Measurements from ENCODE around the gene TXNDC5.
"Not testable (repeated sequence)": the region's sequence is repeated elsewhere in the genome, so short reads cannot be mapped to it uniquely, and the experiment has no call there.

The TXNDC5 gene

DNA sequence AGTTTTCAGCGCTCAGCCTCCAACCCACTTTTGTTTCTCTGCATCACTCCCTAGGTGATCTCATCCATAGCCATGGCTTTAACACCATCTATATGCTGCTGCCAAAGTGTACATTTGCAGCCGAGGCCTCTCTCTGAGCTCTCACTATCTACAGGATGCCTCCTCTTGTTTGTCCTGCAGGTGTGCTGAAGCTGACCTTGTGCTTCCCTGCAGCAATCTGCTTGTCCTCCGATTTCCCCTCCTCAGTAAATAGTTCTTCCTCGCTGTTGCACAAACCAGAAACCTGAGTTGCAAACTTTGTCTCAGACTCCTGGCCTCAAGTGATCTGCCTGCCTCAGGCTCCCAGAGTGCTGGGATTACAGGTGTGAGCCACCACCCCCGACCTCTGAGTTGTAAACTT lies 3.7 kb upstream of the TXNDC5 start:
- DNase-seq (ENCODE audit: low read depth in 2 of 2) = no peak

DNA sequence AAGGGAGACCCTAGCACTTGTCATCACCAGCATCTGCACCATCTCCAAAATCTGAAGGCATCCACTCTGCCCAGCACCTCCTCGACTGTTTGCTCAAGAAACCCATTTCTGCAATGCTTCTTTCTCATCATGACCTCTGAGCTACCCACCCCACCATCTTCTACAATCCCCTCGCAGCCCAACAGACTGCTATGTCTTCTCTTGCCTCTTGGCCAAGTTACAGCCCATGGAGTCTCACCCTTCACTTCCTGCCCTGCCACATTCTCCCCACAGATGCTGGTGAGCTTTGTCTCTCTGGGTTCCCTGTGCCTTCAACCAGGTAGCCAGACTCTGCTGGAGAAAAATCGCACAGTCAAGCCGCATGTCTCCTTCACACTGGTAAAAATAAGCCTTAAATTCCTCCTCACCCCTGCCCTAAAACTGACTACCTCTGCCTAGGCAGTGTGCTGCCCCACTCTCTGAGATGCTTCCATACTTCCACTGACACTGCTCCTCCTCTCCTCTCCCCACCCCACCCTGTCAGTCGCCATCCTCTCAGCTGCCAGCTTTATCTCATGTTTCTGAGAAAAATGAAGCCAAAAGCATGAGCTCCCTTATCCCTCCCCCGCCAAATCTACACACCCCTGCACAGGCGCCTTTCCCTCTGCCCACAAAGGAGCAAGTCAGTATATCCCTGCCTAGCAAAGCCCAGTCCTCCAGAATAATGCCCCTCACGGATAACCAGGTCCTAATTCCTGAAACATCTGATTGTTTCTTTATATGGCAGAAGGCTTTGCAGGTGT lies 2.3 kb upstream of the TXNDC5 start:
- DNase-seq (ENCODE audit: low read depth in 2 of 2) = no peak

DNA sequence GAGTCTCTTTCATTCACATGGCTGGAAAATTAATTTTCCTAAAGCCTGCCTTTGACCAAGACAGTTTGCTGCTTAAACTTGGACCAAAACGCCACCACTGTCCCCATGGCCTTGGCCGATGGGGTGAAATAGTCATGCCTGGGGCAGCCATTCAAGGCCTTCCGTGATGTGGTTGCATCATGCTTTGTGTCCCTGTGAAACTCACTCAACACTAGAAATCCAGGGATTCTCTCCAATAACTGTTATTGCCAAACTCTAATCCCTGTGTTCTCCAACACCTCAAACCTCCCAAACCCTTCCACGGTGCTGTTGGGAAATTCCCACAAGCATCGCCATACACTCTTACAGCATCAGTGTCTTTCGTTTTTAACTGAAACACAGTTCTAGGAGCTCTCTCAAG lies 1.4 kb upstream of the TXNDC5 start:
- no peak for DNase-seq (ENCODE audit: low read depth in 2 of 2)

DNA sequence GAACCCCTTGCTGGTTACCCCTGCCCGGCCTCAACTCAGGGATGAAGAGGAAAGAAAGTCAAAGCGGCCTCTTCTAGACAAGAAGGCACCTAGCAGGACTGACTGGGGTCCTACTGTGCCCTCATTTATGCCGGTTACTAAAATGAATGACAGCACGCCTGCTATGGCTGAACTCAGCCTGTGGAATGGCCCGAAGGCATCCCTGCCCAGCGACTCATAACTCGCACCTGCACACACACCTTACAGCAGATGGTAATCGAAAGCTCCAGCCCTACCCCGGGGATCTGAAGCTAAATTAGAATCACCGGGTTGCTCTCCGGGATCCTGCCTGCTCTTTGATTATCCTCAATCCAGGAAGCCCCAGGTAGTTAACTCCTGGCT lies 747 bp upstream of the TXNDC5 start:
- no peak for DNase-seq (ENCODE audit: low read depth in 2 of 2)

DNA sequence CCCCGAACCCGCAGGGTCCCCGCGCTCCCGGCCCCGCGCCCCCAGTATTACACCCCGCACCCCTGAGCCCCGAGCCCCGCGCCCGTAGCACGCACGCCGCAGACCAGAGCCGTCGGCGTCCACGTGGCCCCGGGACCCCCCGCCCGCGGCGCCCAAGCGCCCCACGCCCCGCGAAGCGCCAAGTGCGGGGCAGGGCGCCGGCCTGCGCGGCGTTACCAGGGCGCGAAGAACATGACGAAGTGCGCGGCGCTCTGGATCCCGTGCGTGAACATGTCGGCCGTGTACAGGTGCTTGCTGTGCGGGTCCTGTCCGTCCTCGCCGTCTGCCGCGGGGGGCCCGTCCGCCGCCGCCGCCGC lies 312 bp downstream of the TXNDC5 start:
- no peak for DNase-seq (ENCODE audit: low read depth in 2 of 2)

DNA sequence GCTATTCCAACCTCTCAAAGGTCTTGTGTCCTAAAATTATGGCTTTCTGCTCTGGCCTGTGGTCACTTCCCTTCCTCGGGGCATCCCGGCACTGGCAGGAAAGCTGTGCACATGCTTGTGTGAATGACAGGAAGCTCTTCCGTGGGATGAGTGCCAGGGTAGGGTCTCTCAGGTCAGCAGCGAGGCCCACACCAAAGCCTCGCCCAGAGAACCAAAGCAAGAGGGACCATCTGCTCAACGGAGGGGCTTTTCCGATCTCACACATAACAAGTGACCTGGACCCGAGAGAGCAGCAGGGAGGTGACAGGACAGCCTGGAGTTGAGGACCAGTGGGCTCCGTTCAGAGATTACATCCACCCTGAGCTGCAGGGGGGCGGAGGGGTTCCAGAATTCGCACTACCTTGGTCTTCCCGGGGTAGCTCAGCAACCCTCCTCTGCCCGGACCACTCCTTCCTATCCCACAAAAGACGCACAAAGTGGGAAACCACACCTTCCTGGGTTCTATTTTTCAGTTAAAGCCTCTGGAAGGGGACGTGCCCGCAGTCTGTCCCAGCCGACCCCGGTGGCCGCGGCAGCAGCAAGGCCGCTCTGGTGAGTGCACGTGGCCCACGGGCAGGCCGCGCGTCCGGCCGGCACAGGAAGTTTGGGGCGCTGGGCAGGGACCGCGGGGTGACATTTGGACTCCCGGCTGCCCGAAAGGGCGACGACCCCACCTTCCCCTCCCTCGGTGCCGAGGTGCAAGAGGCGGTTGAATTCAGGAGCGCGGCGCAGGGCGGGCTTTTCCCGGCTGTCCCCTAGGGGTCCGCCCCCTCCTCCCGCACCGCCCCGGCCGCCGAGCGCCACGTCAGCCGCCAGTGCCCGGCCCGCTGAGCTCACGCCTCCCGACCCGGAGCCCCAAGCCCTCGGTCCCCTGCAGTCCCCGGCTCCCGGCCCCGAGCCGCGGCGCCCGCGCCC lies 988 bp downstream of the TXNDC5 start:
- peak; percentile 28 to 49 for DNase-seq (ENCODE audit: low read depth in 2 of 2)

DNA sequence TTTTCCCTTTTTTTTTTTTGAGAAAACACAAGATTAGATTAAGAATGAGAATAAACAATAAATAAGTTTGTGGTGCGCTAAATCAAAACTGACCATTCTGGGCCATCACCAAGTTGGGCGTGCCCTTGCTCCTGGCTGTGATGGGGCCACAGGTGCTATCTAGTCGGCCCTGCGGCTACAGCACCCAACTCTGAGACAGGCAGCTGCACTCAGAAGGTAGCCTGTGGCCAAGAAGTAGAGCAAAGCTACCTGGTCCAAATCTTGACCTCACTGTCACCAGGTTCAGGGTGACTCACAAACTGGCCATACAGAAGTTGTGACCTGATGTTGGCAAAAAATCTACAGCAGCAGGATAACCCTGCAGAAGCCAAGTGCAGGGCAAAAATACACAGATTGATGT lies 3.4 kb downstream of the TXNDC5 start:
- DNase-seq (ENCODE audit: low read depth in 2 of 2) = no peak

DNA sequence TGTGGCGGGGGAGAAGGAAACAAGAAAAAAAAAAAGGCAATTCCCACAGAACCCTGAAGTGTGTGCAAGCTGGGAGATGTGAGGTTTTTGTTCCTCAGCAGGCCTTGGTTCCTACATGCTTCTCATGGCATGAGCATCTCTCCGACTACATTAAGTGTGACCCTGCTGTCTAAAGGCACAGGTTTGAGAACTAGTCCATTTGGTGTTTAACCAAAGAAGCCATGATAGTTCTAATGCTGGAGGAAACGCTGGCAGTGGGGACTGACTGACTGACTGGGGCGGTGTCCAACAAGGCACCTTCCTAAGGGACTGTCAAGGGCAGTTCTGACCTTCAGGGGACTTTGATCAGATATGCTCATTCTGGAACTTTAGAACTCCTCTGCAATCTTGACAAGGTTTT lies 3.8 kb downstream of the TXNDC5 start:
- no peak for DNase-seq (ENCODE audit: low read depth in 2 of 2)

DNA sequence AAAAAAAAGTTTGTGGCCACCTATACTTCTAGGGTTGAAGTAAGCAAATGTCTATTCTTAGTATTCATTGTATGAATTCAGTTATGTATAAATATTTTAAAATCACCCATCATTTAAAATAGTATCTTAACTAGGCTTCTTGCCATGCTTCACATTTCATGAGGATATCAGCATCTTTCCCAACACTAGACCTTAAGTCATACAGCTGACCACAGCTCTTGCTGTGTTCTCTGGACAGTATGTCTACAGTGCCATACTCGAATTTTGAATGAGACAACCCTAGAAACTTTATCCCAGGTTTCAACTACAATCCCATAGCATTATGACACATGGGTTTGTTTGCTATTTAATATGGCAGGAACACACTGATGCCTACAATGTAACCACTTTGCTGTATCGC lies 5.2 kb downstream of the TXNDC5 start:
- DNase-seq (ENCODE audit: low read depth in 2 of 2) = no peak

DNA sequence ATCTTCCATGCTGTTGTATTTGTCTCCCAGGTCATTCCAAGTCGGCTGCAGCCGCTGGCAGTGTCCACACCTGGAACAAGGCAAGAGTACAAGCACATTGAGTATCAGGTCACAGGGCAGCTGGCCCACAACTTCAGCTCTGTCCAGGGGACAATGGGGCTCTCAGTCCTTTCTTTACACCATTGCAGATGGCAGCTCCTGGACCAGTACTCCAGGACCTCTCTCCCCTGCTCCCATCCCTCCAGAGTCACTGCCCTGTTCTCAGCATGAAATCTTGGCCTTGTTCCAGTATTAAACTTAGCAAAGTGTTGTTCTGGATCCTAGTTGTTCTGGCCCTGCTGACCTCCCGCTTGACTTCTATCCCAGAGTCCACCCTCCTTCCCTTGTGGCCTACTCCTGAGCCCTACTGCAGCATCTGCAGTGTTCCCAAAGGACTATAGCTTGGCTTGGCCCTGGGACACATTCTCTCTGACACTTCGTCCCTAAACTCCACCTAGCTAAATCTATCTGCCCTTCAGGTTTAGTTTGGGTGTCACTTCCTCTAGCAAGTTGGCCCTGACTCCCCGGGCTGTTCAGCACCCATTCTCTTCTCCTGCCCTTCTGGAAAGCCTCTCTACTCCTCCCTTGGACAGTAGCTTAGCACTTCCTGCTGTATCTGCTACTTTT lies 5.8 kb downstream of the TXNDC5 start:
- DNase-seq (ENCODE audit: low read depth in 2 of 2) = no peak

DNA sequence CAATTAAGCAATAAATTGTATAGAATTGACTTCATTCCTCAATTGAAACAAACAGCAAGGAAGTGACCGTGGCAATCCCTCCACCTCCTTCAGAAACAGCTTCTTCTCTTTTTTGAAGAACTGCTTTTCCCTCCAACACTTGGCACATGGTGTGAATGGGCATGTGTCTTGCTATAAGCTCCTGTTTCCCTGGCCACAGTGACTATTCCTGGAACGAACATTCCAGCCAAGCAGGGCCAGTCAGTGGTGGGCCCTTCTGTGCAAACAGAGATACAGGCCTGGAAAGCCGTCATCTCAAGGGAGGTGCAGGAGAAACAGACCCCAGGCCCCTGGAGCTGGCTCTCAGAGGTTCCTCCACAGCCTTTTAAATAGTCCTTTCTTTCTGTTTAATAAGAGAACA lies 6.9 kb downstream of the TXNDC5 start:
- no peak for DNase-seq (ENCODE audit: low read depth in 2 of 2)

DNA sequence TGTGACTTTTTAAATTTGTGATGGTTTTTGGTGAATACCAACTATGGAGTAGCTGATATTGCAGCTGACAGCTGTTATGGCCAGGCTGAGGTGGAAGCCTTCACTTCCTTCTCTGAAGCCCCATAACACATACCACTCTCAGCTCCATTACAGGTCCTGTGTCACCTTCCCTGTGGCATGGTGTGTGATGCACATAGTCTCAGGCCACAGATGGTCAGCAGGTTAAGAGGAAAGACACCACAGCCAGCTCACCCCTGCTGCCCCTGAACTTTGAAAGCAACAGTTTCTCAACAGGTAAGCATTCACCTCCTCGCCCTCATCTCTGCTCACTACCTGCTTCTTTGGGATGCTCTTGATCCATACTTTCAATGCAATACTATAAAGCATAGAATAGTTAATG lies 7.7 kb downstream of the TXNDC5 start:
- no peak for DNase-seq (ENCODE audit: low read depth in 2 of 2)

DNA sequence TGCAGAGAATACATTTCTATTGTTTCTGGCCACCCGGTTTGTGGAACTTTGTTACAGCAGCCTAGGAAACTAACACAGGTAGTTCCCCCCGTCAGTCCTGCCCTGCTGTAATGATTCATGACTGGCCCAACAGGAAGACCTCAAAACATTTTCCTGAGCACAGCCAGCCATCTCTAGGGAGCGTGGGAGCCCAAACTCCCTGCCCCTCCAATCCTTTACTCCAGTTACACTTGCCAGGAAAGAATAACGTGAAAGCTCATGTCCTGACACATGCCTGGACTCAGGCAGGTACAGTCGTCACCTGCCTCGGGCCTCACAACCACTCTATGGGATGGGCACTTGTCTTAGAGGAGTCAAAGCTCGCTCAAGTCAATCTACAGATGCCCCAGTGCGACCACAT lies 8.4 kb downstream of the TXNDC5 start:
- DNase-seq (ENCODE audit: low read depth in 2 of 2) = no peak

DNA sequence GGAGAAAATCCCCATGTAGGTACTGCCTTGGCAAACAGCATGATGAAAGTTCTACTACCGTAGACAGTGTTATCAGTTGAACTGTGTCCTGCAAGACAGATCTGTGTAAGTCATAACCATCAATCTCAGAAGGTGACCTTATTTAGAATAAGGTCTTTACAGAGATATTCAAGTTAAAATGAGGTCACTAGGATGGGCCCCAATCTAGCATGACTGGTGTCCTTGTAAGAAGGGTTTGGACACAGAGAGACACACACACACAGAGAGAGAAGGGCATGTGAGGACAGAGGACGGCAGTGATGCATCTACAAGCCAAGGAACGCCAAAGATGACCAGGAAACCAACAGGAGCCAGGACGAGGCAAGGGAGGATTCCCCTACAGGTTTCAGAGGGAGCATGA lies 8.8 kb downstream of the TXNDC5 start:
- DNase-seq (ENCODE audit: low read depth in 2 of 2) = no peak

DNA sequence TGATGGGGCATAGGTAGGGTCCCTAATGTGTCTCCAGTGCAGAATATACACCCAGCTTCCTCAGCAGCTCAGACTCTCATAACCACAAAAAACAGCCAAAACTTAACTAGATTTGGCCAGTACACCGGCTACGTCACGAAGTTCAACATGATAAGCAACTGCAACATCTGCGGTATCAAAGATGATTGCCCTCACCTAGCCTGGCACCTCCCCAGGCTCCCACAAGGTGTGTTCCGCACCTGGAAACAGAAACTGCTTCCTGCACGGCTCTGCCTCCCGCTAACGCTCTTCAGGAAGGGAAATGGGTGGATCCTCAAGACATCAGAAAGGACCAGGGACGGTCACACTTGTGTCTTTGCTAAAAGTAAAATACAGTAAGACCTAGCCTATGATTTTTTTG lies 9.5 kb downstream of the TXNDC5 start:
- no peak for DNase-seq (ENCODE audit: low read depth in 2 of 2)

DNA sequence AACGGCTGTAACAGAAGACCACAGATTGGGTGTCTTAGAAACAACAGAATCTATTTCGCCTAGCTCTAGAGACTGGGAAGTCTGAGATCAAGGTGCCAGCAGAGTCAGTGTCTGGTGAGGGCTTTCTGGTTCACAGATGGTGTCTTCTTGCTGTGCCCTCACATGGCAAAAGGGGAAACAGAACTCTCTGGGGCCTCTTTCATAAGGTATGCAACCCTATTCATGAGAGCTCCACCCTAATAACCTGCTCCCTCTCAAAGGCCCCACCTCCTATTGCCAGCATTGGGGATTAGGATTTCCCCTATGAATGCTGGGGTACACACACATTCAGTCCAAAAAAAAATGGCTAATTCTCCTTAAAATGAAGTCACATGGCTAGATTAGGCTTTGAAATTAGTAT lies 10.0 kb downstream of the TXNDC5 start:
- DNase-seq (ENCODE audit: low read depth in 2 of 2) = no peak

DNA sequence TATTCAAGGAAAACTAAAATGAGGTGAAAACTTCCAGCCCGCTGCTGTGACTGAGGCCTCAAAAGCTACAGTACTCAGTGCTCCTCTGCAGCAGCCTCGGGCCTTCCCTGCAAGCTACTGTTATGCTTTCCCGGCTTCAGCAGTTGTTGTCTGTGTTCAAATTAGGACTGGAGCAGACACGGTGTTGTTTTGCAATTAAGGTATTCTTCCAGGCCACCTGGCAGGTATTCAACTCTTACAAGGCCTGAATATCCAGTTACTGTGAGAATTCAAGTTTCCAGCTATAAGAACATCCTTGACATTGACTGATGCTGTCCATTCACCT lies 10.7 kb downstream of the TXNDC5 start:
- DNase-seq (ENCODE audit: low read depth in 2 of 2) = no peak

DNA sequence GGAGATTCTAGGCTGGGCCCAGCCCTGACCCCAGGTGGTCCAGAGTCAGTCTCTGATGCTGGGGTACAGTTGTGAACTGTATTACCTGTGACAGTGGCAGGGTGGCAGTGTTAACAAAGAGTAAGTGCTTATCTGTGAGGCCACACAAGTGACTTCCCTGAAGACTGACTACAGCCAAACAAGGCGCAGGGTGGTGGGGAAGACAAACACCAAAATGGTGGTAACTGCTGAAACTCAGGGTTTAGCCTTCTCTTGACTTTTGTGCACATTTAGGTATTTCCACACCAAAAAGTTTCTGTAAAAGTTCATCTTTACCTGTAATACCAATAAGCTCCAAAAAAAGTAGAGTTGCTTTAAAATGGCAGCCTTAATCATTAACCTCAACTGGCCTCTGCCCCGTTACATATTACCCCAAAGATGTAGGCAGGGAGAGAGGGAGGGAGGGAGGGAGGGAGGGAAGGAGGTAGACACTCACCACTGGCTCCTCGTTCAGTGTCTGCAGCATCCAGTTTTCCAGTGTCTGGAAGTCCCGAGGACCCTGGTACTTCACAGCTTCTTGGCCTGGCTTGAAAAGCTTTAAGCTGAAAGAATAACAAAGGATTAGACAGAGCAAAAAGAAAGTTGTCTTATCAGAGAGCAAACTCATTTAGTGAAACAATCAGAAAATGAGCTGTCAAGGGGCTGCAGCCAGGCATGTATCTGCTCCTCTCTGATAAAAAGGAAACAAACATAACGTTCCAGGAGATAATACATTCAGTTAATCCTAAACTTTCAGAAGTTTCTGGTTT lies 11.3 kb downstream of the TXNDC5 start:
- DNase-seq (ENCODE audit: low read depth in 2 of 2) = no peak

DNA sequence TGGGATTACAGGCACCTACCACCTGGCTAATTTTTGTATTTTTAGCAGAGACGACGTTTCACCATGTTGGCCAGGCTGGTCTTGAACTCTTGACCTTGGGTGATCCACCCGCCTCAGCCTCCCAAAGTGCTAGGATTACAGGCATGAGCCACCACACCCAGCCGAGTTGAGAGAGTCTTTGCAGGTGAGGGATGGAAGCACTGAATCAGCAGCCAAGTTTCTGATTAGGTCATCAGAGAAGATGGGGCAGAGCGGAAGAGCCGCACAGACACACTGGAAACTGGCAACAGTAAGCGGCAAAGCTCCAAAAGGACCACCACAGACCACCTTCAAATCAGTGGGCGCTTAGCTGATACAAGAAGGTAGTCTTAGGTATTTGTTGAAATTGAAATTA lies 12.4 kb downstream of the TXNDC5 start:
- DNase-seq (ENCODE audit: low read depth in 2 of 2) = not testable (repeated sequence)

DNA sequence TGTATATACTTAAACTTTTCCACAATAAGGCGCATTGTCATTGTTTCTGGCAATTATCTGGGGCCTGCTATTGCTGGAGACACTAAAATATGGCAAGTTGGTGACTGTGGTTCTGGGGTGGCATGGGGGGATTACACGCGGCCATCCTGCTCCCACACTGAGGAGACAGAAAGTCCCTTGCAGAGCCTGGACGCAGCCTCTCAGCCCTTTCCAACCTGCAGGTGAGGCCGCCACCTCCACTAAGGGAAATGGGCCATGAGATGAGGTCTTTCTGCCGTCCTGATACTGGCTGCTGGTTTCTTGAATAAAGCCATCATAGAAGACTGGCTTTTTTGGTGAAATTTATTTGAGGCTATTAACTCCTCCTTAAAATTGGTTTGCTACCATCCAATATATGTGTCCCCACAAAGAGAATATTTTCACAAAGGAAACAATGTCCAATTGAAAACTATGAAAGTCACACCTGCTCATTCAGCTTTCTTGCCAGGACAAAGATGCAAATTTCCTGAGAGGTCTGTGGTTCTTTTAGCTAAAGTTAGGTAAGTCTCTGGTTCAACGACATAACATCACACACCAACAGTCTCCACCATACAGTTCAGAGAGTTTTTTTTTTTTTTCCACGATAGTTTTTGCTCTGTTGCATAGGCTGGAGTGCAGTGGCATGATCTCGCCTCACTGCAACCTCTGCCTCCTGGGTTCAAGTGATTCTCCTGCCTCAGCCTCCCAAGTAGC lies 13.0 kb downstream of the TXNDC5 start:
- no peak for DNase-seq (ENCODE audit: low read depth in 2 of 2)

DNA sequence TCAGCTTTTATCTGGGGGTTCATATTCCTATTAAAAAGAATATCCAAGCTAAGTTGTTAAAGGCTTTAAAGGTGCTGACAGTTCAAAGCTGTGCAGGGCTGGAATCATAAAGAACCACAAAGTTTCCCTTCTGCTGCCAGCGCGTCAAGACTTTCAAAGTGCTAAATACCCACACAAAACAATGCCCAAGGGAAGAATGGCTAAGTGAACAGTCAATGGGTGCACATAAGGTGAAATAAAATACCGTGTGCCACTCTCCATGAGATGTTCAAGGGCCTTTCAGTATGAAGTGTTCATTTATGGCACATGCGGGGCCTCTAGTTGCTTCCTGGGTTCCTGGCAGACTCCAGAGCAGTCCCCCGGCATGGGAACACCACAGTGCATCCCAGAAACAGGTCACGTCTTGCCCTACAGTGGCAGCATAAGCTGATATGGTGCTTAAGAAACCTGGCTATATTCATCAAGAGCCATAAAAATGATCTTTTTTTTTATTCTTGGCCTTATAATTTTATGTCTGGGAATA lies 14.1 kb downstream of the TXNDC5 start:
- no peak for DNase-seq (ENCODE audit: low read depth in 2 of 2)
